ENCODE data around the gene ABI1. TPM values are rescaled to one million over a fixed set of nuclear protein-coding genes. Genes with fewer than 3 reads are reported as not detected.

Gene ABI1
- total RNA-seq, 1 experiment from 2014 or later, result 95.8 TPM

DNA sequence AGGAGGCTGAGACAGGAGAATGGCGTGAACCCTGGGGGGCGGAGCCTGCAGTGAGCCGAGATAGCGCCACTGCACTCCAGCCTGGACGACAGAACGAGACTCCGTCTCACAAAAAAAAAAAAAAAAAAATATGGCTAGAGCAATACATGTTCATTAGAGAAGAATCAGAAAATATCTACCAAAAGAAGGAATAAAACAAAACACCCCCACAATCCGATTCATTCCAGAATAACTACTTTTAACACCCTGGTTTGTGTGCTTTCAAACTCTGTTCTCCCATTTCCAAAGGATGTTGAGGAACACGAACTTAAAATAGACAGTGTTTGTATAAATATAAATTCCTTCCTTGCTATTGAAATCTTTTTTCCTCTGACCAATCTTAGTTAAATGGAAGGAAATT lies 156.8 kb downstream of the ABI1 start:
- Mint-ChIP-seq H3K4me3 (ENCODE audit: unreplicated experiment) (no peak overlapping the region), H3K4me1 (ENCODE audit: low read depth, unreplicated experiment) (peaks cover 23% of the 10 kb centered on the region), H3K36me3 (ENCODE audit: insufficient read depth, unreplicated experiment) (peaks cover 42% of the 10 kb centered on the region), H3K27me3 (ENCODE audit: insufficient read depth, unreplicated experiment) (no peaks in the 10 kb centered on the region), H3K9me3 (ENCODE audit: unreplicated experiment) (peaks cover 11% of the 10 kb centered on the region), H3K27ac (ENCODE audit: unreplicated experiment) (no peak overlapping the region)
- H3K27me3 ChIP-seq (replicated peaks; ENCODE audit: control insufficient read depth, insufficient read depth, low read length), result no peaks in the 10 kb centered on the region
- no peak overlapping the region for H3K4me3 ChIP-seq (ENCODE audit: low read depth, low read length)
- H3K36me3 ChIP-seq (ENCODE audit: control insufficient read depth, insufficient read depth, low read length), result peaks cover 8% of the 10 kb centered on the region
- no TSS peak for BruUV-seq (replicated peaks)
- DNase-seq, result no peak
- intact Hi-C loops (cut with micrococcal nuclease; ENCODE audit: unreplicated experiment), result no loop called here
- ChIA-PET CTCF (no interaction called here), POLR2A (no interaction called here)
- no peaks in the 10 kb centered on the region for H3K9me3 ChIP-seq
- TF ChIP-seq, protein P1, sequence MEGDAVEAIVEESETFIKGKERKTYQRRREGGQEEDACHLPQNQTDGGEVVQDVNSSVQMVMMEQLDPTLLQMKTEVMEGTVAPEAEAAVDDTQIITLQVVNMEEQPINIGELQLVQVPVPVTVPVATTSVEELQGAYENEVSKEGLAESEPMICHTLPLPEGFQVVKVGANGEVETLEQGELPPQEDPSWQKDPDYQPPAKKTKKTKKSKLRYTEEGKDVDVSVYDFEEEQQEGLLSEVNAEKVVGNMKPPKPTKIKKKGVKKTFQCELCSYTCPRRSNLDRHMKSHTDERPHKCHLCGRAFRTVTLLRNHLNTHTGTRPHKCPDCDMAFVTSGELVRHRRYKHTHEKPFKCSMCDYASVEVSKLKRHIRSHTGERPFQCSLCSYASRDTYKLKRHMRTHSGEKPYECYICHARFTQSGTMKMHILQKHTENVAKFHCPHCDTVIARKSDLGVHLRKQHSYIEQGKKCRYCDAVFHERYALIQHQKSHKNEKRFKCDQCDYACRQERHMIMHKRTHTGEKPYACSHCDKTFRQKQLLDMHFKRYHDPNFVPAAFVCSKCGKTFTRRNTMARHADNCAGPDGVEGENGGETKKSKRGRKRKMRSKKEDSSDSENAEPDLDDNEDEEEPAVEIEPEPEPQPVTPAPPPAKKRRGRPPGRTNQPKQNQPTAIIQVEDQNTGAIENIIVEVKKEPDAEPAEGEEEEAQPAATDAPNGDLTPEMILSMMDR (IDR thresholded peaks at IDR 0.05; ENCODE audit: insufficient read depth in 1 of 2, low read depth in 1 of 2, low read length in 1 of 2, severe bottlenecking in 1 of 2, unreplicated experiment in 1 of 2), result no peak
- peaks cover 10% of the 10 kb centered on the region for H3K4me1 ChIP-seq

DNA sequence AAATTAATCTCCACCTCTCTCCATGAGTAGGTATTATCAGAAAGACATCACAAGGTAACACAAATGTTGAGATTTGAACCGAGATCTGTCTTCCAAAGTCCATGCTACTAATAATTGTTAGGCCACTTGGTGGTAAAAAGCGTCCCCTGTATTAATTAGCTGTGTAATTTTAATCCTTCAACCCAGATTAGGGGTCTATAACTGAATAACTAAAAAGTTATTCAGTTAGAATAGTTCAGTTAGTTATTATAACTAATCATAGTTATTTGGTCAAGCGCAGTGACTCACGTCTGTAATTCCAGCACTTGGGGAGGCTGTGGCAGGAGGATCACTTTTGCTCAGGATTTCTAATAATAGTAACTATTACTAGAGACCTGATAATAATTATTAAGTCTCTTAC lies 157.7 kb downstream of the ABI1 start:
- ChIA-PET POLR2A (no interaction called here), CTCF (no interaction called here)
- no peaks in the 10 kb centered on the region for H3K27me3 ChIP-seq (replicated peaks; ENCODE audit: control insufficient read depth, insufficient read depth, low read length)
- H3K4me3 ChIP-seq (ENCODE audit: low read depth, low read length), result no peak overlapping the region
- Mint-ChIP-seq H3K4me3 (ENCODE audit: unreplicated experiment) (no peak overlapping the region), H3K9me3 (ENCODE audit: unreplicated experiment) (peaks cover 11% of the 10 kb centered on the region), H3K27ac (ENCODE audit: unreplicated experiment) (no peak overlapping the region), H3K4me1 (ENCODE audit: low read depth, unreplicated experiment) (peaks cover 27% of the 10 kb centered on the region), H3K36me3 (ENCODE audit: insufficient read depth, unreplicated experiment) (peaks cover 45% of the 10 kb centered on the region), H3K27me3 (ENCODE audit: insufficient read depth, unreplicated experiment) (no peaks in the 10 kb centered on the region)
- TF ChIP-seq, protein P1 (IDR thresholded peaks at IDR 0.05; ENCODE audit: insufficient read depth in 1 of 2, low read depth in 1 of 2, low read length in 1 of 2, severe bottlenecking in 1 of 2, unreplicated experiment in 1 of 2), result no peak
- BruUV-seq (replicated peaks), result no TSS peak
- peaks cover 10% of the 10 kb centered on the region for H3K4me1 ChIP-seq
- DNase-seq, result no peak
- H3K36me3 ChIP-seq (ENCODE audit: control insufficient read depth, insufficient read depth, low read length), result peaks cover 8% of the 10 kb centered on the region
- intact Hi-C loops (cut with micrococcal nuclease; ENCODE audit: unreplicated experiment), result no loop called here
- no peaks in the 10 kb centered on the region for H3K9me3 ChIP-seq

DNA sequence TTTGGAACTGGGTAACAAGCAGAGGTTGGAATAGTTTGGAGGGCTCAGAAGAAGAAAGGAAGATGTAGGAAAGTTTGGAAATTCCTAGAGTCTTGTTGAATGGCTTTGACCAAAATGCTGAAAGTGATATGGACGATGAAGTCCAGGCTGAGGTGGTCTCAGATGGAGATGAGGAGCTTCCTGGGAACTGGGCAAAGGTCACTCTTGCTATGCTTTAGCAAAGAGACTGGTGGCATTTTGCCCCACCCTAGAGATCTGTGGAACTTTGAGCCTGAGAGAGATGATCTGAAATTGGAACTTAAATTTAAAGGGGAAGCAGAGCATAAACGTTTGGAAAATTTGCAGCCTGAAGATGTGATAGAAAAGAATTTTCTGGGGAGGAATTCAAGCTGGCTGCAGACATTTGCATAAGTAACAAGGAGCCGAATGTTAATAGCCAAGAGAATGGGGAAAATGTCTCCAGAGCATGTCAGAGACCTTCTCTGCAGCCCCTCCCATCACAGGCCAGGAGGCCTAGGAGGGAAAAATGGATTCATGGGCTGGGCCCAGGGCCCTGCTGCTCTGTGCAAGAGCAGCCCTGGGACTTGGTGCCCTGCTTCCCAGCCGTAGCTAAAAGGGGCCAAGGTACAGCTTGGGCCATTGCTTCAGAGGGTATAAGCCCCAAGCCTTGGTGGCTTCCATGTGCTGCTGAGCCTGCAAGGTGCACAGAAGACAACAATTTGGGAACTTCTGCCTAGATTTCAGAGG lies 159.7 kb downstream of the ABI1 start:
- H3K27ac Mint-ChIP-seq (ENCODE audit: unreplicated experiment), result peak overlapping the region; percentile 4
- POLR2A ChIA-PET, result no interaction called here

More for the DNA sequence above, 159.7 kb downstream of the ABI1 start:
- no peaks in the 10 kb centered on the region for H3K27me3 ChIP-seq (replicated peaks; ENCODE audit: control insufficient read depth, insufficient read depth, low read length)
- Mint-ChIP-seq H3K27me3 (ENCODE audit: insufficient read depth, unreplicated experiment) (no peaks in the 10 kb centered on the region), H3K36me3 (ENCODE audit: insufficient read depth, unreplicated experiment) (peaks cover 40% of the 10 kb centered on the region), H3K9me3 (ENCODE audit: unreplicated experiment) (peaks cover 11% of the 10 kb centered on the region), H3K4me3 (ENCODE audit: unreplicated experiment) (no peak overlapping the region), H3K4me1 (ENCODE audit: low read depth, unreplicated experiment) (peaks cover 27% of the 10 kb centered on the region)
- intact Hi-C loops (cut with micrococcal nuclease; ENCODE audit: unreplicated experiment), result no loop called here
- DNase-seq, result no peak
- TSS peak; percentile 2 for BruUV-seq (replicated peaks)
- TF ChIP-seq, protein P1 (IDR thresholded peaks at IDR 0.05; ENCODE audit: insufficient read depth in 1 of 2, low read depth in 1 of 2, low read length in 1 of 2, severe bottlenecking in 1 of 2, unreplicated experiment in 1 of 2), result no peak
- H3K36me3 ChIP-seq (ENCODE audit: control insufficient read depth, insufficient read depth, low read length), result peaks cover 3% of the 10 kb centered on the region; the same call in 1 of the 2 replicates
- H3K4me1 ChIP-seq, result peaks cover 16% of the 10 kb centered on the region
- H3K4me3 ChIP-seq (ENCODE audit: low read depth, low read length), result no peak overlapping the region
- CTCF ChIA-PET, result no interaction called here
- H3K9me3 ChIP-seq, result no peaks in the 10 kb centered on the region

Measured in Caco-2 (cell line).